ENCODE data around the gene CCDC92. TPM values are rescaled to one million over a fixed set of nuclear protein-coding genes. Genes with fewer than 3 reads are reported as not detected.

Gene CCDC92
- total RNA-seq, 2 donors from 2014 or later, result 9.6 to 19.5 TPM

DNA sequence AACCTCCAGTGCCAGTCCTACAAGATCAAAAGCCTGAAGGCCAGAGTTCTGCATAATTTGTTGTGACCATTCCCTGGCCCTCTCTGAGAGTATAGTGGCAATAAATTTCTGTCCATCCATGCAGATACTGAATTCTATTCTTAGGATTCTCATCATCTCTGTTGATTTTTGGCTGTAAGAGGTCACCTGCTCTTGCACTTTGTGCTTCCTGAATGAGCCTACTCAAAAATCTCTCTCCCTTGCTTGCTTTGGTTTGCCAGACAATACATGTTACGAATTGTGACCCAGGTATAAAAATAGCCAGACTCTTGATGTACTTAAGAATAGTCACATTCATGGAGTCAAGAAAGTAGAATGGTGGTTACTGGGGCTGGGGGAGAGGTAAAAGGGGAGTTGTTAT is 17.1 kb upstream of the CCDC92 start:
- H3K4me1 ChIP-seq, result no peaks in the 10 kb centered on the region
- H3K9ac ChIP-seq (ENCODE audit: low read depth in 2 of 2, low read length in 2 of 2), result no peak overlapping the region
- H3K36me3 ChIP-seq, result no peaks in the 10 kb centered on the region

DNA sequence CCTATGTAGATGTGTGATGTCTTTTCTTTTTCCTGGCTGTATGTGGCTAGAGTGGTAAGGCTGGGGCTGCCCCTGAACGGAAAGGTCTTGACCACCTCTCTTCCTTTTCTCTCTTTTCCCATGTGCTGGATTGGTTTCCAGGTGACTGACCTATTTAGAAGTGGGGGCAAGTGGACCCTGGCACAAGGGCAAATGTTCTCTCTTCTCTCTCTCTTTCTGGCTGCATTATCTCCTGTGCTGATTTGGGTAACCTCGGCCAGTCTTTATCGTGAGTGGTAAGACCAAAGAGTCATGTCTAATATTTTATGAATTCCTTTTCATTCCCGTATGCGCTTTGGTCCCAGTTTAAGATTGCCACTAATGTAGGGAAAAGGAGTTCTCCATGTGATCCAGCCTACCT is 16.5 kb upstream of the CCDC92 start:
- intact Hi-C loops (cut with DNase I), result no loop called here
- no peak for DNase-seq
- H3K27me3 ChIP-seq, result no peaks in the 10 kb centered on the region
- TF ChIP-seq, protein P1, sequence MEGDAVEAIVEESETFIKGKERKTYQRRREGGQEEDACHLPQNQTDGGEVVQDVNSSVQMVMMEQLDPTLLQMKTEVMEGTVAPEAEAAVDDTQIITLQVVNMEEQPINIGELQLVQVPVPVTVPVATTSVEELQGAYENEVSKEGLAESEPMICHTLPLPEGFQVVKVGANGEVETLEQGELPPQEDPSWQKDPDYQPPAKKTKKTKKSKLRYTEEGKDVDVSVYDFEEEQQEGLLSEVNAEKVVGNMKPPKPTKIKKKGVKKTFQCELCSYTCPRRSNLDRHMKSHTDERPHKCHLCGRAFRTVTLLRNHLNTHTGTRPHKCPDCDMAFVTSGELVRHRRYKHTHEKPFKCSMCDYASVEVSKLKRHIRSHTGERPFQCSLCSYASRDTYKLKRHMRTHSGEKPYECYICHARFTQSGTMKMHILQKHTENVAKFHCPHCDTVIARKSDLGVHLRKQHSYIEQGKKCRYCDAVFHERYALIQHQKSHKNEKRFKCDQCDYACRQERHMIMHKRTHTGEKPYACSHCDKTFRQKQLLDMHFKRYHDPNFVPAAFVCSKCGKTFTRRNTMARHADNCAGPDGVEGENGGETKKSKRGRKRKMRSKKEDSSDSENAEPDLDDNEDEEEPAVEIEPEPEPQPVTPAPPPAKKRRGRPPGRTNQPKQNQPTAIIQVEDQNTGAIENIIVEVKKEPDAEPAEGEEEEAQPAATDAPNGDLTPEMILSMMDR (IDR thresholded peaks at IDR 0.05), result no peak
- no peaks in the 10 kb centered on the region for H3K4me1 ChIP-seq
- no peak overlapping the region for H3K9ac ChIP-seq (ENCODE audit: low read depth in 2 of 2, low read length in 2 of 2)
- H3K4me3 ChIP-seq, result no peak overlapping the region
- no peaks in the 10 kb centered on the region for H3K36me3 ChIP-seq
- H3K9me3 ChIP-seq, result no peaks in the 10 kb centered on the region
- H3K27ac ChIP-seq, result no peak overlapping the region

More for the DNA sequence above, 17.1 kb upstream of the CCDC92 start:
- Histone ChIP-seq H3K9me3 (no peaks in the 10 kb centered on the region), H3K27ac (no peak overlapping the region), H3K4me3 (no peak overlapping the region), H3K27me3 (no peaks in the 10 kb centered on the region)
- intact Hi-C loops (cut with DNase I), result no loop called here
- TF ChIP-seq, protein P1 (IDR thresholded peaks at IDR 0.05), result no peak
- no peak for DNase-seq

GRCh38 chr12:123987022-123987421 is 14.4 kb upstream of the CCDC92 start:
- H3K4me1 ChIP-seq, result no peaks in the 10 kb centered on the region

DNA sequence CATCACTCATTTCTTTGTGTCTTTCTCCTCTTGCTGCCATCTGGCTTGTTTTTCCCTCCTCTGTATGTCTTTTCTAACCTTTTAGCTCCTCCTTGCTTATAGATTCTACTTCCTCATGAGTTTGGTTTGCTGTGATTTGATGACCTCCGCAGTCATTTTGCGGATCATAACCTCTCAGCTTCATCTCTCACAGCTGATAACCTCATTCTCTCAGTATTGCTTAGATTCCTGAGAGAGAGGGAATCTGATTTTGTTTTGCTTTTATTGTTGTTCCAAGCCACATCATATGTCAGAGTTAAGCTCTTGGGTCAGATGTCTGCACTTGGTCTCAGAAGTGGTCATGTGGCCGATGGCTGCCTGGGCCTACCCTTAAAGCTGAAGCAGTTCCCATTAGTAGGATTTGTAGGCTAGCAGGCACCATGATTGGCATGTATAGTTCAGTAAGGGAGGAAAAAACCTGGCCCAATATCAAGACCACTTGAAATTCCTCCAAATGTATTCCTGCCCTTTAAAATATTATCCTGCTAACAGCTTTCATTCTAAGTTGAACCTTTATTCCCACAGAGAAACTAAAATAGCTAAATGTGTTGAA is 13.8 kb upstream of the CCDC92 start:
- TF ChIP-seq, protein P1 (IDR thresholded peaks at IDR 0.05), result no peak
- H3K9ac ChIP-seq (ENCODE audit: low read depth in 2 of 2, low read length in 2 of 2), result no peak overlapping the region
- H3K27ac ChIP-seq, result no peak overlapping the region
- no peak overlapping the region for H3K4me3 ChIP-seq
- intact Hi-C loops (cut with DNase I), result no loop called here
- no peaks in the 10 kb centered on the region for H3K36me3 ChIP-seq
- no peaks in the 10 kb centered on the region for H3K9me3 ChIP-seq
- no peaks in the 10 kb centered on the region for H3K27me3 ChIP-seq
- no peak for DNase-seq
- H3K4me1 ChIP-seq, result no peaks in the 10 kb centered on the region

More at GRCh38 chr12:123987022-123987421, 14.4 kb upstream of the CCDC92 start:
- Histone ChIP-seq H3K27me3 (no peaks in the 10 kb centered on the region), H3K36me3 (no peaks in the 10 kb centered on the region), H3K27ac (no peak overlapping the region), H3K9me3 (no peaks in the 10 kb centered on the region), H3K9ac (ENCODE audit: low read depth in 2 of 2, low read length in 2 of 2) (no peak overlapping the region), H3K4me3 (no peak overlapping the region)
- DNase-seq, result no peak
- intact Hi-C loops (cut with DNase I), result no loop called here
- TF ChIP-seq, protein P1 (IDR thresholded peaks at IDR 0.05), result no peak

- Histone ChIP-seq H3K9me3 (no peaks in the 10 kb centered on the region), H3K36me3 (no peaks in the 10 kb centered on the region), H3K27ac (no peak overlapping the region), H3K4me1 (no peaks in the 10 kb centered on the region), H3K27me3 (no peaks in the 10 kb centered on the region), H3K9ac (ENCODE audit: low read depth in 2 of 2, low read length in 2 of 2) (no peak overlapping the region), H3K4me3 (no peak overlapping the region)
- intact Hi-C loops (cut with DNase I), result loop anchor here (2.0 kb wide), 1 partner anchor 80 kb away; no protein-coding TSS in a partner anchor
- no peak for DNase-seq
- TF ChIP-seq, protein P1 (IDR thresholded peaks at IDR 0.05), result no peak
Observed at GRCh38 chr12:123984903-123985302, 12.3 kb upstream of the CCDC92 start.
